COLO829 (cell line): ENCODE results near the gene TMEM181.
"Not testable (repeated sequence)": the region's sequence is repeated elsewhere in the genome, so short reads cannot be mapped to it uniquely, and the experiment has no call there.

Experiments used
- DNase-seq: peaks from one replicate; pipeline ENCODE4 v3.0.0; 2012; ENCODE audit warnings: low spot score

Gene TMEM181

DNA sequence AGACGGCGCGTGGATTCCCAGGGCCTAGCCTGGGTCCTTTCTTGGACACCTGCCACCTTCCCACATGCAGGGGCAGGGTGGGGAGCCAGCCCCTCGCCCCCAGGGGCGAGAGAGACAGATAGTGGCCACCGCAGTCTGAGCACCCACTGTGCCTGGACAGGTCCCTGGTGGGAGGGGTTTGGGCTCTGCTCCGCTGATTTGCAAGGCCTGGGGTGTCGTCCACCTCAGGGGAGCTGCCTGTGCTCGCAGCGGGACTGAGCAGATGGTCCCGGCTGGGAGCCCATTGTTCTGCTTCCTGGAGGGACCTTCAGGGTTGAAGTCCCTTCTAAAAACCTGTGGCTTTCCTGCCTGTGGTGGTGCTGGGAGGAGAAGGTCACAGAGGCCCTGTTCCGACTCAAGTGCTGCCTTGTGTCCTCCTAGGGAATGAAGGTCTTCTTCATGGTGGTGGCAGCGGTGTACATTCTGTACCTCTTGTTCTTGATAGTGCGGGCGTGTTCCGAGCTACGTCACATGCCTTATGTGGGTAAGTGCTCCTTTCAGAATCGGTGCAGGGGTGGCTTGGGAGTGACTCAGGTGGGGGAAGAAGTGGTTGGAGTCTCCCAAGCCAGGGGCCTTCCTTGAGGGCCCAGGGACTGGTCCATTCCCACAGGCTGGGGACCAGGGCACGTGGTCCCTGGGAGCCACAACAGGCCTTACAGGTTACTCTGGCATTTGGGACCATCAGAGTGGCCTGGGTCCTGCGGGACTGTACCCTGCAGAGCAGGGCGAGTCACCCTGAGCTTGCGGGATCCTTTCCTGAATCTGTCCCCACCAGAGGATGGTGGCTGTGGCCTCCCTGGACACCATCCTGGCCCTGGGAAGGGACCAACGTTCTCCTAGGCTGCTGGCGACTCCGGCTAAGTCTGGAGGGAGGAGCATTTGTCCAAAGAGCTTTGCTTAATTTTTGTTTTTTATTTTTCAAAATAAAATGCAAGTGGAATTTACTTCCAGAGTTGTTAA lies 65.1 kb downstream of the TMEM181 start:
- no peak for DNase-seq

DNA sequence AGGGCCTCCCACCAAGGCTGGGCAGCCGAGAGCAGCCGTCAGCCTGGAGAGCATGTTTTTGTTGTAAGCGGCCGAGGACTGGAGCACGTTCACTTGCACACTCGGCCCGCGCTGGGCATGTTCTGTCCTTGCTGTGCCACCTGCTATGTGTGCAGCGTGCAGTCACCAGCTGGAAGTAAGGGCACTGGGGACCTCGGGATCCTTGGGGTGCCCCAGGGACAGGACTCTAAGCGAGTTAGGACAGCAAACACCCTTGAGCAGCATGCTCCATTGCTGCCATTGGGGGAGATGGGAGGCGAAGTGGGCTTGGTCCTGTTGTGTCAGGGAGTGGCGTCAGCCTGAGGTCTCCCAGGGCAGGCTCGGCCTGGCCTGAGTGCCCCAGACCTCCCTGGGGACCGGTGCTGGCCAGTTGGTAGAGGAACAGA lies 66.0 kb downstream of the TMEM181 start:
- no peak for DNase-seq

DNA sequence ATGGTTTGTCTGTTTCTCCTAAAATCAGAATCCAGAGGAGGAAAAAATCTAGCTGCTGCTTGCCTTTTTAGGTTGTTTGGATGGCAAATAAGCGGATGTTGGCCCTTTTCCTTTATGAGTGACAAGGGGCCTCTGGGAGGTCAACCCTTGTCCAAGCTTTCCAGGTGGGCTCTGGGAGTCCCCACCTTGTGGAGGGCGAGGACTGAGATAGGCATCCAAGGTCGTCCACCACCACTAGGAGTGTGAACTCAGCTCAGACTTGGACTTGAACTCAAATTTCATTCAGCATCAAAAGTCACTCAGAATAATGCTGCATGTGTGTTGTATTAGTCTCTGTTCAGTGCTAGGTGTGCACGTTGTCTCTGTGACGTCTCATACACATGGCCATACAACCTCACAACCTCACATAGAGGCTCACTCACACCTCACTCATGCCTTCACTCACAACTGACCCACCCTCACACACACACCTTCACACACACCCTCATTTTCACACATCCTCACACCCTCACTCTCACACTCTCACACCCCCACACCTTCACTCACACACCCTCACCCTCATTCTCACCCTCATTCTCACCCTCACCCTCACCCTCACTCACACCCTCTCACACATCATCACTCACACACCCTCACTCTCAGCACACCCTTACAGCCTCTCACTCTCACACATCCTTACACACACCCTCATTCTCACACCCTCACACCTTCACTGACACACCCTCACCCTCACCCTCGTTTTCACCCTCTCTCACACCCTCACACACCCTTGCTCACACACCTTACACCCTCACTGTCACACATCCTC lies 66.7 kb downstream of the TMEM181 start:
- no peak for DNase-seq

DNA sequence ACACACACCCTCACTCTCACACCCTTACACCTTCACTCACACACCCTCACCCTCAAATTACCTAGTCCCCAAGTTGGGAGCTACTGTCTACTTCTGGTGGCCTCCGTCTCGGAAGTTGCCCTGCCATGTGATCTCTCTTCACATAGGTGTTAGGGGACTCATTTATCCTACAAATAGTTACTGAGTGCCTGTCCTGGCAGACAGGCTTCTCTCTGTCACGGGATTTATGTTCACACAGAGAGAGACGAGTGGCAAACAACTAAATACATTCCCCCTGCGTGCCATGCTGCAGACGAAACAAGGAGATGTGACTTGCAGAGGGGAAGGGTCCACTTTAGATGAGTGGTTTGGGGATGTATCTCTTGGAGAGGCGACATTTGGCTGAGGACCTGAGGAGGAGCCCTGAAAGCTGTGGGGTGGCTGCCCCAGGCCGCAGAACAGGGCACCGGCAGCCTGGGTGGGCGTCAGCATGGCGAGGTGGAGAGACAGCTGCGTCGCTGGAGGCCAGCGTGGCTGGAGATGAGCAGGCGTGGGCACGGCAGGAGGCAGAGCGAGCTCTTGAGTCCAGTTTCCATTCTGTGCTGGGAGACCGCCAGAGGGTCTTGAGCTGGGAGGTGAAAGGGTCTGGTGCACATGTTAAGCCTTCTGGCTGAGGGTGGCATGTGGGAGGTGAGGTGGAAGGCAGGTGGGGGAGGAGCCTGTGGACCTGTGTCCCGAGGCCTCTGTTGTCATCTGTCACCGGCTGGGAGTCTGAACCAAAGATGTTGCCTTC lies 67.5 kb downstream of the TMEM181 start:
- DNase-seq = no peak

DNA sequence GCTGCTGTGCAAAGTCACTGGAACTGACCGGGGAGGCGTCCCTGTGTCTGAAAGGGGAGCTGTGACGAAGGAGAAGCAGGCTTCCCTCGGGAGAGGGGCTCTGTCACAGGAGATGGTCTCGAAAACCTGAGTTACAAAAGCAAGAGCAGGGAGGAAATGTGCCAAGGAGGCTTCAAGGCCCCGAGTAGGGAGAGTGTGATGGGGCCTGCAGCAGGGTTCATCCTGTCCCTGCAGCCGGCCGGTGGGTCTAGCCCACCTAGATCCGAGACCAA lies 68.0 kb downstream of the TMEM181 start:
- no peak for DNase-seq

DNA sequence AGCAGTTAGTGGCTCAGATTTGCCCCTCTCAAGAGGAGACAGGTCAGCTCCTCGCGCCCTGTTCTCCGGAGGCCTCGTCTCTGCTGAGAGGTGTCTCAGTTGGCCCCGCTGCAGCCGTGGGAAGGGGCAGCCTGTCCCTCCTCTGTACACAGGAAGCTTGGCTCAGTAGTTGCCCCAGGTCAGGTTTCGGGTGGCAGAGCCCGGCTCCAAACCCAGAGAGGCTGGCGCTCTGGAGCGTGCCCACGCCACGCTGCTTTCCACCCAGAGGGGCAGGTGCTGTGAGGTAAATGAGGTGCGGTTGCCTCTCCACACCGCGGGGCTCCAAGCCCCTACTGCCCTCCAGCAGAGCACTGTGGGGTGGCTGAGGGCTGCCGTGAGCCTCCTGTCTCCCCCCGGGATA lies 68.7 kb downstream of the TMEM181 start:
- DNase-seq = no peak

DNA sequence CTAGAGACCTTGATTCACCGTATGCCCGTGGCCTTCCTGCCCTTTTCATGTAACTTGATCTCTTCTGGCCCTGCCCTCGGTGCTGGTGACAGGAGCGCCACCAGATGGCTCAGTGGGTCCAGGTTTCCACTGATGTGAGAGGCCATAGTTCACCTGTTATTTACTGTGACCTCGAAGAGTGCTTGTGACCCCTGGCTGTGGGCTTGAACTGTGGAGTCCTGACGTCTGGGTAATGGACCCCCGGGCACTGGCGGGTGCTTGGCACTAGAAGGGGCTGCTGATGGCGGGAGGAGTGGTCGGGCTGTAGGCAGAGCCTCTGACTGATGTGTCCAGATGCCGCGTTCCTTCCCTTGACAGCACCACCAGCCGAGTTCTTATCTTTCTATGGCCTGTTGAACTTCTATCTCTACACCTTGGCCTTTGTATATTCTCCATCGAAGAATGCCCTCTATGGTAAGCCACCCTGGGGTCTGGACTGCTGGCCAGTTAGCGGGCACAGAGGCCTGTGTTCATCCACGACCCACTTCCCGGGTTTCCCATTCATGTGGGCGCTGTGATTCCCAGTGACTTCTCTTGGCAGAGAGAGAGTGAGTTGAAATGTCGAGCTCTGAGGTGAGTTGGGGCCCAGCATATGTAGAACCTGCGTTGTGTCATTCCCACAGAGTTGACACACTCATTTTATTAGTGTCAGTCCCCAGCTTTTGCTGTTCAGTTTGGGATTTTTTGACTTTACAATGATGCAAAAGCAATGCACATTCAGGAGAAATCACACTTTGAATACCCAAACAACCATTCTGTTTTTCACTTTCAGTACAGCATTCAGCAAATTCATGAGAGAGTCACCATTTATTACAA lies 69.7 kb downstream of the TMEM181 start:
- DNase-seq = no peak

DNA sequence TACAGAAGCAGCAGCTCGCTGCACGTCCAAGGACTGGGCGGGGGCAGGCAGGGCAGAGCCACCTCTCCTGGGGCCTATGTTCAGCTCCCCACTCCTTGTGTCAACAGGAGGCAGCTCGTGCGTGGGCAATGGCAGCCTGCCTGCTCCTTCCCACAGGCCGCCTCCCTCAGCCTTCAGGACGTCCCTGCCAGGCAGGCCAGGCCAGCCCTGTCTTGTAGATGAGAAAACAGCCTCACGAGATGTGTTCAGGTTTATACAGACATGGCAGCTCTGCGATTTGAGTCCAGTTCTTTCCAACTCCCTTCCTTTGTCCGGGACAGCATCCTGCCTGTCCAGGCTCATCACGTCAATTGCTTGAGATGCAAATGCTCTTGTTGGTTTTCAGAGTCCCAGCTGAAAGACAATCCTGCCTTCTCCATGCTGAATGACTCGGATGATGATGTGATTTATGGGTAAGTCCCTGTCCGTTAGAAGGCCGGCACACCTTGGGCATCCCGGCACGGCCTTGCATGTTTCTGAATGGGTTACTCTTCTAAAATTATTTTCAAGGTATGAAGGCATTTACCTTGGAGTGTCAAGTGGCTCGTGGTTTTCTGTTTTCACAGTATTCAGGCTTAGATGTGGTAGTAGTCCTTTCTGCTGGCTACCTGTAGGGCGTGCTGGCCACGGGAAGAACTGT lies 71.2 kb downstream of the TMEM181 start:
- DNase-seq = no peak

DNA sequence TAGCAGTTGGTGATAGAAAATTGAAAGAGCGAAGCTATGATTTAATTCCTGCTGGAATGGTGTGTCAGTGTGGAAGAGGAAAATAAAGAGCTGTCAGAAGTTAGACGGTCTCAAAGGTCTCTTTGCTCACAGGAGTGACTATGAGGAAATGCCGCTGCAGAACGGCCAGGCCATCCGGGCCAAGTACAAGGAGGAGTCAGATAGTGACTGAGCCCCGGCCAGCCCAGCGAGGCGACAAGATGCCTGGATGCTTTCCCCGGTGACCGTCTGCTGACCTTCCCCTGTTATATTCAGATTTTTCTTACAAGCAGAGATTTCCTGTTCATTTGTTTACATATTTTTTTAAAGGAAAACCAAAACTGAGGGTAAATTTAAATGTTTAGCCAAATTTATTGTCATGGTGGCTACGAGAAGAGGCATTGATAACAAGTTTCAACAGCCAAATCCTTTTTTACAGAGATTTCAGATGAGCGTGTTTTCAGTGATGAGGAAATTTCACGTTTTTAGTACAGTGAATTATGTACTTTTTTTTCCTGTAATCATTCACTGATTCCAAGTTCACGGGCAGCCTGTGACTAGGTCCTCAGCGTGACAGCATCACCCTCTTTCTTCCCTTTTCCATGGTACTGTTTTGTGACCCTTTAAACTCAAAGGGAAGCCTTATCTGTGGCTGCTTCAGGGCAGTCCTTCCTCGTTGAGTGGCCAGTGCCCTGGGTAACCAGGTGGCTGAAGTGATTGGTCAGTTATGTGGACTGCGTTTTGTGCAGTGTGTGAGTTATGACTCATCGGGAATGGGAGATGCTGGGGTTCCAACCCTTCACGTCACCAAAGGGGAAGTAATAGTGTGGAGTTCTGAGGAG lies 72.0 kb downstream of the TMEM181 start:
- DNase-seq = no peak

DNA sequence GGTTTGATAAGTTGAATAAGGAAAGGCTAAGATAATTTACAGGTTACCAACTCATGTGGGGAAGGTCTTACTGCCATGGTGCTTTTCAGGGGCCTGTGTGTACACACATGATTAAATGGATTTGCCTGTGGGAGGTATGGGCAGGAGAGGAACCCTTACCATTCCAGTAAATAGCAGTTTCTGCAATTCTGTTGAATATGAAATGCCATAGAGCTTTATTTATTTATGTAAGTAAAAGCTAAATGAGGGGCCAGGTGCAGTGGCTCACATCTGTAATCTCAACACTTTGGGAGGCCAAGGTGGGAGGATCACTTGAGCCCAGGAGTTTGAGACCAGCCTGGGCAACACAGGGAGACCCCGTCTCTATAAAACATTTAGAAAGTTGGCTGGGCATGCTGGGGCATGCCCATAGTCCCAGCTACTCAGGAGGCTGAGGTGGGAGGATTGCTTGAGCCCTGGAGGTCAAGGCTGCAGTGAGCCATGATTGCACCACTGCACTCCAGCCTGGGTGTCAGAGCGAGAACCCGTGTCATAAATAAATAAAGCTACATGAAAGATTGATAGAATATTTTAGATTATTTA lies 72.7 kb downstream of the TMEM181 start:
- DNase-seq = not testable (repeated sequence)

DNA sequence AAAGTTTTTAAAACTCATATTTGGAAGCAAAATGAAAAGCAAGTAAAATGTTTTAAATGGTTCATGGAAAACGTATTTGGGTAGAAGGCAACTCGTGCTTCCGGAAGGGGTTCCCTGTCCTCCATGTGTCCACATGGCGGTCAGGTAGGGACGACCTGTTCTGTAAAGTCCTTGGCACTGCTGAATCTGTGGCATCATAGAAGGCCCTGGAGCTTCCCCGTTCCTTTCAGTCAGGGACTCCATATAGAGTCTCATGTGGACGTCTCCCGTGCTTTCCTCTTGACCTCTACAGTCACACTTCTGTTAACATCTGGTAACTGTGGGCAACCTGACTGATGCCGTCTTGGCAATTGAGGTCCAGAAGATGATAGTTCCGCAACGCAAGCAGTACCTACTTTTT lies 73.2 kb downstream of the TMEM181 start:
- DNase-seq = no peak

DNA sequence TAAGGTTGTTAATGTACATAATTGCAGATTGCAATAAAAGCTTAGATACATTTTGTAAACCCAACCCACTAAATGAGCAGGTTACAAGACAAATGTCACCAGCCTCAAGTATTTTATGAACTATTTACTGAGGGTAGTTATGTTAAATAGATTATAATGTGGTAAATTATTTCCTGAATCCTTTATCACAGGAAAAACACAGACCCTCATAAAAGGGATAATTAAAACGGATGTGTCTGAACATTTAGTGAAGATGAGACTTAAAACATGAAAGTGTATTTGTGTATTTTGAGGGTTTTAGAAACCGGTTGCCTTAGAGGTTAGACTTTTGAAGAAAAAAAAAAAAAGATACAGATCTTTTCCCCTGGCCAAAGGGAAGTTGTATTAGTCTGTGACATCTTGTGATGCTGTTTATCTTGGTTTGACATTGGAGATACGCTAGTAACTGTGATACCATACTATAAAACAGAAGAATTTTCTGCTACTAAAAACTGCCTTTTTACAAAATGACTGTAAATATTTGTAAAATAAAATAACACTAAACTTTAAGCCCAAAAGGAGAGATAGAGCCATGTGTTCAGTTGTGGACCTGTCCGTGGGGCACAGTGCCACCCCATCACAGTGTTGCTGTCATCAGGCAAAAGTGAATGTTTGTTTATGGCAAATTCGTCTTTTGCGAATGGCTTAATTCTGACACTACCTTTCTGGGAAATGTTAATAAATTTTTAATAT lies 75.0 kb downstream of the TMEM181 start:
- no peak for DNase-seq

DNA sequence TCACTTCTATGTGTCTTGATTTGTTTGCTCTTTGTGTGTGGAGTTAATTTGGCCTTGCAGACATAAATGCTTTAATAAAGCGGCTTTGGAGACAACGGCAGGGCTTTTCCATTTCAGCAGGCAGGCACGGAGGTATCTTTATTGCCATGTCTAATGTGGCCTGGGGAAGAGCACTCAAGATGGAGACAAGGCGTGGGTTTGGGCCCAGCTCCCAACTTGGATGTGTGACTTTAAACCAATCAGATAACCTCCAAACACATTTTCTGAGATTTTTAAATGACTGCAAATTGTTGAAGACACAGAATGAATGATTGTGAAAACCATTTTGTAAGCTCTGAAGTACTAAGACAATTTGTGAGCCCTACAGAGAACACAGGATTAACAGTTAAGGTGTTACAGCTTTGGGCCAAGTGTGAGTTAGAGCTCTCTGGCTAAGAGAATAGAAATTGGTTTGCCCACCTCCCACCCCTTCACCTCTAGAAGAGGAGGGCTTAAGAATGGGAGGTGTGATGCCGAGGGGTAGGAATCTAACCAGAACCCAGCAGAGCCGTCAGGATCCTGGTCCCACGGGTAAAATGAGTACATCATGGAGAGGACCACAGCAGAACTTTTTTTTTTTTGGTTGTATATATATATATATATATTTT lies 75.7 kb downstream of the TMEM181 start:
- no peak for DNase-seq

DNA sequence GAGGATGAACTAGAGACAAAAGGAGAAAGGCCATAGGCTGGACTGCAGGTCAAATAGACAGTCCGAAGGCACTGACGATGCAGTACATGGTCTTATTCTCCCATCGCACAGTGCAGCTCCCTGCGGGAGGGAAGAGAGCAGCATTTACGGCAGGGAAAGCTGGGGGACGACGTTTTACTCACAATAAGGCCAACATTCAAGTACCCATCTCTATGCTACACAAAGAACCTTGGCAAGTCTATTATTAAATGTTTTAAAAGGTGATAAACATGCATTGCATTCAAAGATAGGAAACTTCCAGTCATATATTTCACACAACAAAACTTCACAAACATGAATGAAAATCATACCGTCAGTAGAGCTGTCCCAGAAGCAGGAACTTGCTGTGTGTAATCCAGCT lies 76.9 kb downstream of the TMEM181 start:
- no peak for DNase-seq

DNA sequence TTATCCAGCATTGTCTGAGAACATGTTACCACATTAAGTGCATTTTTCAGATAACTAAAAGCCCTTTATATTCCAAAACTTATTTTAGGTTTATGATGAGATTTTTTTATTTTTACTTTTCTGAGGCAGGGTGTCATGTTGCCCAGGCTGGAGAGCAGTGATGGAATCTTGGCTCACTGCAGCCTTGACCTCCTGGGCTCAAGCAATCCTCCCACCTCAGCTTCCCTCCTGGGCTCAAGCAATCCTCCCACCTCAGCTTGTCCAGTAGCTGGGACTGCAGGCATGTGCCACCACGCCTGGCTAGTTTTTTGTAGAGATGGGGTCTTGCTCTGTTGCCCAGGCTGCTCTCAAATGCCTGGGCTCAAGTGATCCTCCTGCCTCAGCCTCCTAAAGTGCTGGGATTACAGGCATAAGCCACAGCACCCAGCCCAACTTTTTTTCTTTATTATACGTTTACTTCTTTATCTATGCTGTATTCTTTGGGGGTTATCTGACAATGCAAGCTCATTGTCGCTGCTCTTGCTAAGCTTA lies 78.5 kb downstream of the TMEM181 start:
- DNase-seq = no peak

DNA sequence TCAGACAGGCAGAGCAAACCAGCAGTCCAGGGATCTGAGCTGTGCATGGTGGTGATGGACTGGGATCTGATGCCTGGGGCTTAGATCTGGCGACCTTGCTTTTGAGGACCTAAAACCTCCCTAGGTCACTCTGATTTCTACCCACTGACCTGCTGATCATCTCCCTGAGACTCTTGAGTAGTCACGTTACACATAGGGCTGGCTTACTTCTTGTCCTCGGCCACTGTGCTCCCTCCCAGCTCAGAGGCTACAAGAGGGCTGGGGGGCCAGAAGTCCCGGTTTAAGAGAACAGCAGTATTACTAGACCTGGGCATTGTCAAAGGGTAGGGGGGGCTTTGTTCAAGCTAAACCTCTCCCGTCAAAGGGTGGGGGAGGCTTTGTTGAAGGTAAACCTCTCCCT lies 79.2 kb downstream of the TMEM181 start:
- no peak for DNase-seq

DNA sequence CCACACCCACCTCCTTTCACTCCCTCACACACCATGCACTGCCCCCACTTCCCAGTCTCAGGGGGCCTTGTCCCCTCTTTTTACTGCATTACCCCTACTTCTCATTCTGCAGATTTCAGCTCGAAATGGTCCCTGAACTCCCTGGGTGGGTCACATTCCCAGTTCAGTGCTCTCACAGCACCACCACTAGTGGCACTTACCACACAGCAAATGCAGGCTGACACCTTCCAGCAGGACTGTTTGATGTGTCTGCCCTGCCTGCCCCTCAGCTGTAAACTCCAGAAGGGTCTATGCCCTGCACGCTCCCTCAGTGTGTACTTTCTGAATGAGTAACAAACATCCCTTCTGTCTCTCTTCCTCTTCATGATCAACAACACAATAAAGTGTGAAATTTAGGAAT lies 80.6 kb downstream of the TMEM181 start:
- no peak for DNase-seq

DNA sequence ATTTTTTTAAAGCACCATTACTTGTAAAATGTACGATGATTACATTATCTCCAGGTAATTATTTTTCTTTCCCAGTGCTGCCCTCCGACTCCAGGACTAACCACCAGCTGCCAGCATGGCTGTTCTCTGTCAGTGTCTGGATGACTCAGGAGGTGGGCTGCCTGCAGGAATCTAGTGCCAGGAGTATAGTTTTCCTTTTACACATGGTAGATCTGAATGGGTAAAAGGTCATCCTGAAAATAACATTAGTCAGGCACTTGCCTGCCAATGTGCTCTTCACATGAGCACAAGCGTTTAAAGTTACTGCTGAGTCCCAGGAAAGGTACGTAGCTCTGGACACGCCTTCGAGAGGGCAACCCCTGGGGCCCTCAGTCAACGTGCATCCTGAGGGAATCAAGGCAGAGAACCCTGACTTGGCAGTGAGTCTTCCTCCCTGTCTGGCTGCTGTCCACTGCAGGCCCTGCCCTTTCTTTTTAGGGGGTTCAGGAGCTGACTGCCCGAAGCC lies 82.3 kb downstream of the TMEM181 start:
- DNase-seq = no peak
